Peyer's patch (tissue), 4 donors: ENCODE results near the gene PEX10.

Experiments used
- POLR2A ChIP-seq, 2 donors: fragments of 450-650 bp; IDR thresholded peaks; one replicate each; pipeline ENCODE4 v1.5.1; 2017; ENCODE audit warnings: antibody characterized with exemption in 2 of 2, mild to moderate bottlenecking in 2 of 2, moderate library complexity in 2 of 2
- TF ChIP-seq, protein P1 (sequence below), 6 experiments: fragments of 450-650 bp in 4 of 6; fragments of 200-600 bp in 2 of 6; sonication (generic) in 1 of 6; IDR thresholded peaks; one replicate each; pipeline ENCODE4 v1.5.1; 2017 to 2019; ENCODE audit warnings: antibody characterized with exemption in 6 of 6, mild to moderate bottlenecking in 3 of 6, moderate library complexity in 1 of 6

DNA sequence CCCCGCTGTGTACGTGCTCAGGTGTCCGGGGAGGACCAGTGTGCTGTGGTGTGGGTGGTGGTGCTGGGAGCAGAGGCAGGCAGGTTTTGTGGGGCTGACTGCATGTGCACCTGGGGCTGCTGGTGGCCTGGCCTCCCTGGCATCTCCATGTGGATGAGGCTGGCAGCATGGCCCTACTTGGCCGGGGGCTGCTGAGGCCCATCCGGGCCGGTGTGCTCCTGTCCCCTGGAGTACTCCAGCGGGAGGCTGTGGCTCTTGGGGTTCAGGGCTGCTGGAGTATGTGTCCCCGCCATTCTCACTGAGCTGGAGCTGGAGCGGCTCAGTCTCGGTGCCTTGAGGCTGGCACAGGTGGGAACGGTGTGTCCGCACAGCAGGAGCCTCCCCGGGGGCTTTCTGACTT is 20.8 kb upstream of the PEX10 start:
- TF ChIP-seq, protein P1, sequence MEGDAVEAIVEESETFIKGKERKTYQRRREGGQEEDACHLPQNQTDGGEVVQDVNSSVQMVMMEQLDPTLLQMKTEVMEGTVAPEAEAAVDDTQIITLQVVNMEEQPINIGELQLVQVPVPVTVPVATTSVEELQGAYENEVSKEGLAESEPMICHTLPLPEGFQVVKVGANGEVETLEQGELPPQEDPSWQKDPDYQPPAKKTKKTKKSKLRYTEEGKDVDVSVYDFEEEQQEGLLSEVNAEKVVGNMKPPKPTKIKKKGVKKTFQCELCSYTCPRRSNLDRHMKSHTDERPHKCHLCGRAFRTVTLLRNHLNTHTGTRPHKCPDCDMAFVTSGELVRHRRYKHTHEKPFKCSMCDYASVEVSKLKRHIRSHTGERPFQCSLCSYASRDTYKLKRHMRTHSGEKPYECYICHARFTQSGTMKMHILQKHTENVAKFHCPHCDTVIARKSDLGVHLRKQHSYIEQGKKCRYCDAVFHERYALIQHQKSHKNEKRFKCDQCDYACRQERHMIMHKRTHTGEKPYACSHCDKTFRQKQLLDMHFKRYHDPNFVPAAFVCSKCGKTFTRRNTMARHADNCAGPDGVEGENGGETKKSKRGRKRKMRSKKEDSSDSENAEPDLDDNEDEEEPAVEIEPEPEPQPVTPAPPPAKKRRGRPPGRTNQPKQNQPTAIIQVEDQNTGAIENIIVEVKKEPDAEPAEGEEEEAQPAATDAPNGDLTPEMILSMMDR (IDR thresholded peaks at IDR 0.05), result no peak
- no peak for TF ChIP-seq POLR2A (IDR thresholded peaks at IDR 0.05)
